Activated gamma-delta T cell (primary cell): ENCODE results near the gene HTT.

Experiments used
- DNase-seq: peaks from one replicate; lab custom pipeline; 2025; lab: John Stamatoyannopoulos, UW

HTT gene

GRCh38 chr4:3174371-3175338, 100.2 kb downstream of the HTT start:
- no peak for DNase-seq

- DNase-seq, result no peak
These were observed 102.1 kb downstream of the HTT start for GRCh38 chr4:3176367-3177229.

GRCh38 chr4:3177426-3177825, 102.9 kb downstream of the HTT start:
- no peak for DNase-seq

- DNase-seq, result no peak
These were observed 103.4 kb downstream of the HTT start for GRCh38 chr4:3177905-3178304.

GRCh38 chr4:3178351-3178750, 103.9 kb downstream of the HTT start:
- DNase-seq, result no peak

- no peak for DNase-seq
These were observed 104.7 kb downstream of the HTT start for GRCh38 chr4:3179126-3179706.

- no peak for DNase-seq
These were observed 108.5 kb downstream of the HTT start for GRCh38 chr4:3183008-3183407.

- DNase-seq, result no peak
These were observed 110.2 kb downstream of the HTT start for GRCh38 chr4:3184725-3185124.

GRCh38 chr4:3186609-3187008, 112.1 kb downstream of the HTT start:
- no peak for DNase-seq

- no peak for DNase-seq
These were observed 113.6 kb downstream of the HTT start for GRCh38 chr4:3188118-3188517.

GRCh38 chr4:3189459-3189858, 115.0 kb downstream of the HTT start:
- no peak for DNase-seq

GRCh38 chr4:3190549-3190948, 116.1 kb downstream of the HTT start:
- no peak for DNase-seq

- DNase-seq, result no peak
These were observed 117.7 kb downstream of the HTT start for GRCh38 chr4:3192188-3192587.

- no peak for DNase-seq
These were observed 118.3 kb downstream of the HTT start for GRCh38 chr4:3192827-3193226.

- no peak for DNase-seq
These were observed 119.2 kb downstream of the HTT start for GRCh38 chr4:3193531-3194203.

GRCh38 chr4:3196670-3197359, 122.3 kb downstream of the HTT start:
- DNase-seq, result no peak

GRCh38 chr4:3197366-3198105, 123.1 kb downstream of the HTT start:
- no peak for DNase-seq

GRCh38 chr4:3198906-3199305, 124.4 kb downstream of the HTT start:
- no peak for DNase-seq

- DNase-seq, result no peak
These were observed 125.4 kb downstream of the HTT start for GRCh38 chr4:3199653-3200422.
